IPS-15b (cell line): Measurements from ENCODE around the gene CACNB2.

Experiments used
- H3K27me3 ChIP-seq: one replicate; pipeline ENCODE4 v1.6.1; 2013; ENCODE audit warnings: low read length; ENCODE audit not compliant: control insufficient read depth, insufficient read depth
- H3K36me3 ChIP-seq: one replicate; pipeline ENCODE4 v1.6.1; 2013; ENCODE audit warnings: low read length; ENCODE audit not compliant: control insufficient read depth, insufficient read depth
- H3K4me1 ChIP-seq: one replicate; pipeline ENCODE4 v1.6.1; 2013; ENCODE audit warnings: mild to moderate bottlenecking, low read length; ENCODE audit not compliant: control insufficient read depth, insufficient read depth
- H3K4me3 ChIP-seq: one replicate; pipeline ENCODE4 v1.5.1; 2013; ENCODE audit warnings: low read depth, low read length
- H3K9ac ChIP-seq: one replicate; pipeline ENCODE4 v1.6.1; 2013; ENCODE audit warnings: low read depth, mild to moderate bottlenecking, low read length
- H3K9me3 ChIP-seq: one replicate; pipeline ENCODE4 v1.6.1; 2013; ENCODE audit warnings: mild to moderate bottlenecking, low read length; ENCODE audit not compliant: control insufficient read depth, insufficient read depth

The CACNB2 gene

DNA sequence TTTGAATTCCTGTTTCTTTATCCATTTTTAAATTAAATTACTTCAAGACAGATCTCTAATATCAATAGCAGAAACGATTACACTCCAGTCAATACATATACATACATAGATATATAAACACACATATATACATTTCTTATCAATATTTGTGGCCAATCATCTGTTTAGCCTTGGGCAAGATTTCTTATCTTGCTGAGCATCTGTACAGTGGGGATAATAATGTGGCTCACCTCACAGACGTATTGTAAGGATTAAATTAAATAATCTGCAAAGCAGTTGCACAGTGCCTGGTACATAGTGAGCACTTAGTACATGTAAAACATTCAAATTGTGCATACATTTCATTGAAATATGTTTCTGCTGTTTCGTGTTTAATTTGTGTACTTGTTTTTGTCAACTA is 17.5 kb upstream of the CACNB2 start:
- Histone ChIP-seq H3K4me1 (no peaks in the 10 kb centered on the region), H3K36me3 (no peaks in the 10 kb centered on the region), H3K4me3 (no peak overlapping the region), H3K27me3 (no peaks in the 10 kb centered on the region), H3K9me3 (no peaks in the 10 kb centered on the region), H3K9ac (no peak overlapping the region)

DNA sequence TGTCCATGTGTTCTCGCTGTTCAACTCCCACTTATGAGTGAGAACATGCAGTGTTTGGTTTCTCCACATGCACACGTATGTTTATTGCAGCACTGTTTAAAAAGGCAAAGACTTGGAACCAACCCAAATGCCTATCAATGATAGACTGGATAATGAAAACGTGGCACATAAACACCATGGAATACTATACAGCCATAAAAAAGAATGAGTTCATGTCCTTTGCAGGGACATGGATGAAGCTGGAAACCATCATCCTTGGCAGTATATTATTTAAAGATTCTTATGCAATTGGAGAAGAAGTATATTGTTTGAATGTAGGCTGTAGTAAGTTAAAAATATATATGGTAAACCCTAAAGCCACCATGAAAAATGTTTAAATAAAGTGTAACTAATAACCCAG is 7.2 kb upstream of the CACNB2 start:
- no peaks in the 10 kb centered on the region for H3K27me3 ChIP-seq
- no peak overlapping the region for H3K4me3 ChIP-seq
- H3K4me1 ChIP-seq, result peaks cover 14% of the 10 kb centered on the region
- H3K36me3 ChIP-seq, result no peaks in the 10 kb centered on the region
- no peaks in the 10 kb centered on the region for H3K9me3 ChIP-seq
- no peak overlapping the region for H3K9ac ChIP-seq

DNA sequence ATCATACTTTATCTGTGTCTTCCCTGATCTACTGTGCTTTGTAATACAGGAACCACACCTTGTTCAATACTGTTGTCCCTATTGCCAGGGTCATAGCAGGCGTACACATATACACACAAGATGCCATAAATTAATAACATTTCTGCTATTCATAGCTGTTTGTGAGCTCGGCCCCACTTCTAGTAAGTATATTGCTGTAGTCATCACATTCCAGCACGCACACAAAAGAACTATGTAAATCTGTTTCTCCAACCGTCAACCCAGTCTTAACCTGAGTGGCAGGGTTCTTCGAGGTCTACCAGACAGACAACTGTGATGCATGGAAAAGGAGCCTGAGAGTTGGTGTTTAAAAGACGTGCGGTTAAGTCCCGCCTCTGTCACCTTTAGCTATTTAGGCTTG is 5.7 kb upstream of the CACNB2 start:
- H3K4me3 ChIP-seq, result no peak overlapping the region
- peak overlapping the region; percentile 3 for H3K9ac ChIP-seq
- H3K4me1 ChIP-seq, result peaks cover 14% of the 10 kb centered on the region
- peaks cover 4% of the 10 kb centered on the region for H3K27me3 ChIP-seq
- no peaks in the 10 kb centered on the region for H3K36me3 ChIP-seq
- H3K9me3 ChIP-seq, result no peaks in the 10 kb centered on the region

- Histone ChIP-seq H3K36me3 (no peaks in the 10 kb centered on the region), H3K4me1 (peaks cover 14% of the 10 kb centered on the region), H3K27me3 (peaks cover 9% of the 10 kb centered on the region), H3K9ac (no peak overlapping the region), H3K4me3 (no peak overlapping the region), H3K9me3 (no peaks in the 10 kb centered on the region)
Measured at GRCh38 chr10:18134921-18135320, 5.3 kb upstream of the CACNB2 start.

DNA sequence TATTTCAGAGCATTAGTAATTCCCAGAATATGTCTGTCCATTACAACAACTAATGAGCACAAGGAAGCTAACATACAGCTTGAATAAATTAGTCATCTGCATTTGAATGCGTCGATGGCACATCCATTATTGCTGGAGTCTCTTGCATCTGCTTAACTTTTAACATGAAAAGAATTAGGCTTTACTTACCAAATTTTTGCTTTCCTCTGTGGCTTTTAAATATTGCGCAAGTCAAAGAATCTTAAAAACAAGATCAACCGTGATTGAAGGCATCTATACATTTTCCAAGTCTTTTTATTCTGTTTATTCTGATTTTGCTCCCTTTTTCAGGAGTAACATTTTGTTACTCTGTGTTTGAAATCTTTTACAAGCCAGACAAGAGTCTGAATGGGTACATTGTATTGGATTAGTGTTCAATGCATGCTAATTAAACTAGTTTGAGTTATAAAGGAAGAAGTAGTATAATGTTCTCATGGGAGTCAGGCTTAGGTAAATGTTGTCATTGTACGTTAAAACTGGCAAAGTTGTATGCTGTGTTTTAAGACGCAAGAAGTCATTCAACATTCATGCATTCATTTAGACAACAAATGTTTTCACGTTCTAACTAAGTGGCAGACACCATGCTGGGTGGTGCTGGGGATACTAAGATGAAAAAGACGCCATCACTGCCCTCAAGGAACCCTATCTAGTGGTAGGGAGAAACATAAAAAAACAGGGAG is 4.0 kb upstream of the CACNB2 start:
- peaks cover 10% of the 10 kb centered on the region for H3K27me3 ChIP-seq
- H3K9ac ChIP-seq, result no peak overlapping the region
- no peaks in the 10 kb centered on the region for H3K36me3 ChIP-seq
- H3K9me3 ChIP-seq, result no peaks in the 10 kb centered on the region
- peaks cover 14% of the 10 kb centered on the region for H3K4me1 ChIP-seq
- no peak overlapping the region for H3K4me3 ChIP-seq

- Histone ChIP-seq H3K9ac (no peak overlapping the region), H3K4me3 (no peak overlapping the region), H3K4me1 (peaks cover 16% of the 10 kb centered on the region), H3K36me3 (no peaks in the 10 kb centered on the region), H3K9me3 (no peaks in the 10 kb centered on the region), H3K27me3 (peaks cover 19% of the 10 kb centered on the region)
Measured at GRCh38 chr10:18137111-18137510, 3.1 kb upstream of the CACNB2 start.

DNA sequence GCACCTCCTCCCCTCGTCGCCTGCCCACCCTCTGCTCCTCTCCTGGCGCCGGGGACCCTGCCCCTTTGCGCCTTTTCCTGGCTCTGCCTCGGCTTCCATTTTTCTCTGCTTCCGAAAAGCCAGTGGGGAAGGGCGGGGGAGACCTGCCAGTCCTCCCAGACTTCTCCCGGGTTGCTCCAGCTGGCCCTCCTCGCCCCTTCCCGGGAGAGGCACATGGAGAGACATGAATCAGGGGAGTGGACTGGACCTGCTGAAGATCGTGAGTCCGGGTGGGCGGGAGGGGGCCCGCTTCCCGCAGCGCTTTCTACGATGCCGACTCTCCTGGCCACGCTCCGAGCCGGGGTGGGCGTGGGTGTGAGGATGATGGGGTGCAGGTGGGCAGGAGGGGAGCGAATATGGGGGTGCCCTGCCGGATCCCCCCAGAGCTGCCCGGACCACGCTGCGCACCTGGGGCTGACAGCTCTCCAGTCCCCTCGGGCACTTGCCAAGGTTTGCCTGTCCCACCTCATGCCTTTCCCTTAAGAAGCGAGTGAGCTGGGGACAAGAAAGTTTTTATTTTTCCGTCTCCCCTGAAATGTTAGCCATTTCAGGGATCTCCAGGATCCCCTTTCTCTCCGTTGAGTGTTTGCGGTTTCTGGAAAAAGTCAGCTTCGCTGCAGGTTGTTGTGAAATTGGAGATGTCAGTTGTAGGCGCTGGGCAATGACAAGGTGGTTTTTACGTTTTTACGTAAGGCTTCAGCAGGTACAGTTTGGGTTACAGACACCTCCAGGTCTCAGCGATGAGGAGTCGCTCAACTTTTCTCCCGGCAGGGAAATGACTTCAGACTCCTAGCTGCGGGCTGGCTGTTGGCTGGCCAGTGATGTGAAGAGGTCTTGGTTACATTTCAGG is 977 bp downstream of the CACNB2 start:
- peak overlapping the region; percentile 82 for H3K4me3 ChIP-seq
- H3K4me1 ChIP-seq, result peaks cover 11% of the 10 kb centered on the region
- no peaks in the 10 kb centered on the region for H3K36me3 ChIP-seq
- H3K27me3 ChIP-seq, result peaks cover 25% of the 10 kb centered on the region
- H3K9ac ChIP-seq, result no peak overlapping the region
- no peaks in the 10 kb centered on the region for H3K9me3 ChIP-seq

- Histone ChIP-seq H3K4me1 (peaks cover 3% of the 10 kb centered on the region), H3K4me3 (no peak overlapping the region), H3K27me3 (peaks cover 25% of the 10 kb centered on the region), H3K9me3 (no peaks in the 10 kb centered on the region), H3K36me3 (no peaks in the 10 kb centered on the region), H3K9ac (no peak overlapping the region)
Measured at GRCh38 chr10:18142151-18142550, 1.9 kb downstream of the CACNB2 start.

- H3K4me3 ChIP-seq, result no peak overlapping the region
- peaks cover 22% of the 10 kb centered on the region for H3K27me3 ChIP-seq
- no peaks in the 10 kb centered on the region for H3K36me3 ChIP-seq
- no peaks in the 10 kb centered on the region for H3K9me3 ChIP-seq
- H3K9ac ChIP-seq, result no peak overlapping the region
- peaks cover 2% of the 10 kb centered on the region for H3K4me1 ChIP-seq
Measured at GRCh38 chr10:18144396-18144795, 4.2 kb downstream of the CACNB2 start.

- H3K9me3 ChIP-seq, result no peaks in the 10 kb centered on the region
- peaks cover 16% of the 10 kb centered on the region for H3K27me3 ChIP-seq
- no peak overlapping the region for H3K9ac ChIP-seq
- H3K4me1 ChIP-seq, result peaks cover 2% of the 10 kb centered on the region
- no peaks in the 10 kb centered on the region for H3K36me3 ChIP-seq
- H3K4me3 ChIP-seq, result no peak overlapping the region
Measured at GRCh38 chr10:18144928-18145327, 4.7 kb downstream of the CACNB2 start.

- Histone ChIP-seq H3K9me3 (no peaks in the 10 kb centered on the region), H3K36me3 (no peaks in the 10 kb centered on the region), H3K27me3 (peaks cover 15% of the 10 kb centered on the region), H3K4me3 (no peak overlapping the region), H3K4me1 (peaks cover 2% of the 10 kb centered on the region), H3K9ac (no peak overlapping the region)
Measured at GRCh38 chr10:18145652-18146051, 5.4 kb downstream of the CACNB2 start.
